IMR-90 (cell line): ENCODE results near the gene NUDCD3.

Source experiments
- POLR2A ChIP-seq: IDR thresholded peaks from 2 replicates; pipeline ENCODE4 v1.6.1; 2012; ENCODE audit warnings: mild to moderate bottlenecking, low read depth, low read length
- RAD21 ChIP-seq: IDR thresholded peaks from 2 replicates; pipeline ENCODE4 v1.6.1; 2012; ENCODE audit warnings: low read length, improper control_type of control experiment
- TF ChIP-seq, protein P1 (sequence below): fragments of 150-350 bp; IDR thresholded peaks from 2 replicates; pipeline ENCODE4 v1.6.1; 2017; ENCODE audit warnings: mild to moderate bottlenecking, antibody characterized with exemption, low read length, low read depth
- TF ChIP-seq, protein P2 (sequence below): conservative IDR thresholded peaks from 2 replicates; pipeline ENCODE4 v1.5.1; 2012; ENCODE audit warnings: mild to moderate bottlenecking, low read depth, low read length, improper control_type of control experiment

DNA sequence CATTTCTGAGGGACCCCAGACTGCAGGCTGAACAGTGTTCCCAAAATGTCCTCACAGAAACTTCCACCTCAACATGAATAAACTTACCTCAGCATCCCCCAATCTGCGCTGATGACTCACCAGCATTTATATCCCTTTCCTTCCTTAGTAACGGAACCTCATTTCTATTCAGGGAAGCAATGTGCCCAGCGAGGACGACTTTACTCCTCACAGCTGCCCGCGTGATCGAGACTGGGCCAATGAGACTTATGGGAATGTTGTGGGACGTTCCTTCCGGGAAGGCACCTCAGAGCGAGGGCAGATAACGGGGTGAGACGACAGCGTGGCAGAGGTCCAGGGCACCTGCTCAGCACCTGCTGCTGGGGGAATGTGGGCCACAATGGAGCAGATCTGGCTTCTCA lies 91.9 kb downstream of the NUDCD3 start:
- TF ChIP-seq, protein P1, sequence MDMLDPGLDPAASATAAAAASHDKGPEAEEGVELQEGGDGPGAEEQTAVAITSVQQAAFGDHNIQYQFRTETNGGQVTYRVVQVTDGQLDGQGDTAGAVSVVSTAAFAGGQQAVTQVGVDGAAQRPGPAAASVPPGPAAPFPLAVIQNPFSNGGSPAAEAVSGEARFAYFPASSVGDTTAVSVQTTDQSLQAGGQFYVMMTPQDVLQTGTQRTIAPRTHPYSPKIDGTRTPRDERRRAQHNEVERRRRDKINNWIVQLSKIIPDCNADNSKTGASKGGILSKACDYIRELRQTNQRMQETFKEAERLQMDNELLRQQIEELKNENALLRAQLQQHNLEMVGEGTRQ = no peak
- TF ChIP-seq POLR2A = no peak
- TF ChIP-seq, protein P2, sequence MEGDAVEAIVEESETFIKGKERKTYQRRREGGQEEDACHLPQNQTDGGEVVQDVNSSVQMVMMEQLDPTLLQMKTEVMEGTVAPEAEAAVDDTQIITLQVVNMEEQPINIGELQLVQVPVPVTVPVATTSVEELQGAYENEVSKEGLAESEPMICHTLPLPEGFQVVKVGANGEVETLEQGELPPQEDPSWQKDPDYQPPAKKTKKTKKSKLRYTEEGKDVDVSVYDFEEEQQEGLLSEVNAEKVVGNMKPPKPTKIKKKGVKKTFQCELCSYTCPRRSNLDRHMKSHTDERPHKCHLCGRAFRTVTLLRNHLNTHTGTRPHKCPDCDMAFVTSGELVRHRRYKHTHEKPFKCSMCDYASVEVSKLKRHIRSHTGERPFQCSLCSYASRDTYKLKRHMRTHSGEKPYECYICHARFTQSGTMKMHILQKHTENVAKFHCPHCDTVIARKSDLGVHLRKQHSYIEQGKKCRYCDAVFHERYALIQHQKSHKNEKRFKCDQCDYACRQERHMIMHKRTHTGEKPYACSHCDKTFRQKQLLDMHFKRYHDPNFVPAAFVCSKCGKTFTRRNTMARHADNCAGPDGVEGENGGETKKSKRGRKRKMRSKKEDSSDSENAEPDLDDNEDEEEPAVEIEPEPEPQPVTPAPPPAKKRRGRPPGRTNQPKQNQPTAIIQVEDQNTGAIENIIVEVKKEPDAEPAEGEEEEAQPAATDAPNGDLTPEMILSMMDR = no peak
- no peak for TF ChIP-seq RAD21
